T-cell (primary cell): ENCODE data around the gene RPS25. TPM values are rescaled to one million over a fixed set of nuclear protein-coding genes. Genes with fewer than 3 reads are reported as not detected.
"Not testable (repeated sequence)": the region's sequence is repeated elsewhere in the genome, so short reads cannot be mapped to it uniquely, and the experiment has no call there.

ENCODE experiments used
- ATAC-seq, 4 experiments: fragments of 200-7000 bp in 3 of 4; fragments of 150-1000 bp in 1 of 4; cut with Tn5 transposase; replicated peaks in 1 of 4; 1 replicate in 3 of 4; 2 replicates in 1 of 4; pipeline ENCODE4 v1.10.0; 2021; ENCODE audit warnings: moderate library complexity in 3 of 4, mild to moderate bottlenecking in 2 of 4, moderate number of reproducible peaks in 1 of 4
- CTCF ChIA-PET, 2 donors: fragments of 300-600 bp; sonication (Branson Sonifier 250); formaldehyde crosslinking; loops; one replicate each; lab custom pipeline; 2022; ENCODE audit warnings: antibody characterized with exemption in 2 of 2; lab: Charles Lee
- POLR2A ChIA-PET, 2 donors: fragments of 300-600 bp; sonication (Branson Sonifier 250); formaldehyde crosslinking; loops; one replicate each; lab custom pipeline; 2022; ENCODE audit warnings: antibody characterized with exemption in 2 of 2; lab: Charles Lee
- DNase-seq, 35 experiments: peaks; one replicate each; pipeline versions ENCODE4 v3.0.0 to v3.0.0-alpha.2; 2013 to 2023
- H3K27ac ChIP-seq: one replicate; pipeline ENCODE4 v1.5.1; 2013; ENCODE audit warnings: low read length
- H3K27me3 ChIP-seq, 2 experiments: replicated peaks in 1 of 2; 1 replicate in 1 of 2; 2 replicates in 1 of 2; pipeline versions ENCODE4 v1.6.1 to v1.7.0; 2013; ENCODE audit warnings: low read length in 1 of 2, mixed read lengths in 1 of 2; ENCODE audit not compliant: control insufficient read depth in 2 of 2, insufficient read depth in 2 of 2; ENCODE audit errors: extremely low read depth in 1 of 2
- H3K36me3 ChIP-seq, 2 donors: 1 replicate in 1 of 2; 2 replicates in 1 of 2; pipeline versions ENCODE4 v1.6.1 to v1.7.0; 2013; ENCODE audit warnings: low read length in 1 of 2; ENCODE audit not compliant: control insufficient read depth in 2 of 2, insufficient read depth in 1 of 2; ENCODE audit errors: extremely low read depth in 1 of 2
- H3K4me1 ChIP-seq, 2 experiments: 1 replicate in 1 of 2; 2 replicates in 1 of 2; pipeline versions ENCODE4 v1.6.1 to v1.7.0; 2013; ENCODE audit warnings: low read length in 2 of 2, mixed read lengths in 1 of 2; ENCODE audit not compliant: insufficient read depth in 2 of 2, control insufficient read depth in 1 of 2; ENCODE audit errors: extremely low read depth in 1 of 2
- H3K4me3 ChIP-seq, 2 donors: 1 replicate in 1 of 2; 2 replicates in 1 of 2; pipeline versions ENCODE4 v1.5.1 to v1.7.0; 2013; ENCODE audit warnings: mild to moderate bottlenecking in 2 of 2, low read length in 1 of 2, moderate library complexity in 1 of 2; ENCODE audit not compliant: control insufficient read depth in 1 of 2; ENCODE audit errors: extremely low read depth in 1 of 2
- H3K9me3 ChIP-seq: 2 replicates; pipeline ENCODE4 v1.7.0; 2013
- H3K27ac Mint-ChIP-seq, 2 donors: one replicate each; pipeline ENCODE4 v1.8.0; 2020 to 2021; ENCODE audit warnings: mild to moderate bottlenecking in 2 of 2, mixed read lengths in 2 of 2
- H3K27me3 Mint-ChIP-seq, 2 donors: one replicate each; pipeline ENCODE4 v1.8.0; 2021 to 2022; ENCODE audit warnings: mixed read lengths in 2 of 2
- H3K36me3 Mint-ChIP-seq: one replicate; pipeline ENCODE4 v1.8.0; 2021; ENCODE audit warnings: mixed read lengths
- H3K4me1 Mint-ChIP-seq, 3 donors: one replicate each; pipeline ENCODE4 v1.8.0; 2020 to 2022; ENCODE audit warnings: mixed read lengths in 3 of 3, mild to moderate bottlenecking in 1 of 3
- H3K4me3 Mint-ChIP-seq, 3 donors: one replicate each; pipeline ENCODE4 v1.8.0; 2020 to 2022; ENCODE audit warnings: mild to moderate bottlenecking in 3 of 3, mixed read lengths in 3 of 3, moderate library complexity in 3 of 3
- H3K9me3 Mint-ChIP-seq, 3 donors: one replicate each; pipeline ENCODE4 v1.8.0; 2020 to 2022; ENCODE audit warnings: mixed read lengths in 3 of 3
- WGBS: methylation state at CpG from one replicate; pipeline ENCODE4 v1.1.5; 2013; ENCODE audit warnings: missing lambda C conversion rate; ENCODE audit not compliant: insufficient coverage; 5-methylcytosine and 5-hydroxymethylcytosine counted together
- total RNA-seq, 35 experiments: library from RNA in 6 of 35; stranded (reverse) in 6 of 35; fragments of 120-200 nt in 1 of 35; gene quantifications; one replicate each; pipeline versions ENCODE4 v1.2.1 to v1.2.4 and lab custom pipeline; 2013 to 2026

RPS25 gene
- total RNA-seq, 5 donors from 2014 or later (not counting 1 experiment from before 2014, with no cell fraction given), result 1,733 to 2,728 (median 2,161) TPM

GRCh38 chr11:119033421-119033820 is 15.3 kb upstream of the RPS25 start:
- H3K4me1 Mint-ChIP-seq, result peaks cover 15 to 19% (median 16%) of the 10 kb centered on the region in 3 donors
- no CpG with 5 or more reads among the region's 10 CpGs for WGBS
- H3K4me3 ChIP-seq, H3K27me3 Mint-ChIP-seq, H3K9me3 Mint-ChIP-seq, H3K27me3 ChIP-seq, H3K36me3 Mint-ChIP-seq, H3K27ac ChIP-seq, H3K9me3 ChIP-seq, ATAC-seq, DNase-seq, H3K4me3 Mint-ChIP-seq, H3K27ac Mint-ChIP-seq, H3K36me3 ChIP-seq: not testable (repeated sequence)
- ChIA-PET CTCF (interaction anchor here in 1 of 2 donors (0.7 kb wide), 2 partner anchors 22 to 598 kb away, joined by 5 to 6 read pairs; no protein-coding TSS in a partner anchor), POLR2A (interaction anchor here in 1 of 2 donors (0.7 kb wide), 1 partner anchor 14 kb away, joined by 9 read pairs; no protein-coding TSS in a partner anchor)
- H3K4me1 ChIP-seq, result peaks cover 0 to 22% of the 10 kb centered on the region in 2 experiments

- no peak overlapping the region for H3K27ac Mint-ChIP-seq
- peak overlapping the region in 1 of 3 donors; percentile 78 for H3K4me3 Mint-ChIP-seq
These were observed 13.8 kb upstream of the RPS25 start for GRCh38 chr11:119031912-119032280.

GRCh38 chr11:119030329-119031047 is 12.3 kb upstream of the RPS25 start, which contains the start of gene SLC37A4:
SLC37A4 (minus strand) TSS chr11:119030877.
- no peaks in the 10 kb centered on the region for H3K9me3 Mint-ChIP-seq

More at GRCh38 chr11:119031912-119032280, 13.8 kb upstream of the RPS25 start:
- H3K36me3 Mint-ChIP-seq, result no peaks in the 10 kb centered on the region
- ChIA-PET POLR2A (interaction anchor here in 1 of 2 donors (0.5 kb wide), 1 partner anchor 296 kb away, joined by 3 read pairs; no protein-coding TSS in a partner anchor), CTCF (interaction anchor here (1.0 to 1.3 kb wide), 5 partner anchors 9 to 378 kb away, joined by 3 to 6 read pairs (median 4); partner anchors contain the start of genes DPAGT1 (in 1 of the 2) and VPS11 (in 1 of the 2))
- ATAC-seq, result no peak
- Histone ChIP-seq H3K4me3 (no peak overlapping the region), H3K4me1 (peaks cover 0 to 28% of the 10 kb centered on the region in 2 experiments), H3K27me3 (no peaks in the 10 kb centered on the region), H3K9me3 (no peaks in the 10 kb centered on the region), H3K27ac (no peak overlapping the region), H3K36me3 (no peaks in the 10 kb centered on the region)
- H3K27me3 Mint-ChIP-seq, result no peaks in the 10 kb centered on the region
- no peak for DNase-seq
- peaks cover 15 to 22% (median 16%) of the 10 kb centered on the region in 3 donors for H3K4me1 Mint-ChIP-seq
- no peaks in the 10 kb centered on the region for H3K9me3 Mint-ChIP-seq
- no CpG with 5 or more reads among the region's 9 CpGs for WGBS

GRCh38 chr11:119030029-119030328 is 11.8 kb upstream of the RPS25 start:
- Mint-ChIP-seq H3K36me3 (peaks cover 6% of the 10 kb centered on the region), H3K27me3 (no peaks in the 10 kb centered on the region), H3K9me3 (no peaks in the 10 kb centered on the region), H3K27ac (peak overlapping the region; percentile 57 to 84), H3K4me1 (peaks cover 15 to 24% (median 18%) of the 10 kb centered on the region in 3 donors), H3K4me3 (peak overlapping the region; percentile 72 to 87 (median 78))
- no peak for DNase-seq
- CTCF ChIA-PET, result interaction anchor here in 1 of 2 donors (0.8 to 1.0 kb wide), 2 partner anchors 54 to 260 kb away, joined by 3 to 4 read pairs; partner anchors contain the start of gene HMBS
- WGBS, result 3% methylated on average over 13 of the region's 13 CpGs
- H3K4me1 ChIP-seq, result peaks cover 0 to 28% of the 10 kb centered on the region in 2 experiments
- ATAC-seq, result peak in 1 of 4 experiments; percentile 1
- H3K9me3 ChIP-seq, result no peaks in the 10 kb centered on the region
- peak overlapping the region; percentile 72 for H3K27ac ChIP-seq
- H3K4me3 ChIP-seq, result peak overlapping the region; percentile 72 to 97
- POLR2A ChIA-PET, result interaction anchor here in 1 of 2 donors (1.3 kb wide), 1 partner anchor 12 kb away, joined by 5 read pairs; the partner anchor contains the start of genes RPS25 and TRAPPC4
- H3K36me3 ChIP-seq, result peaks cover 4 to 15% of the 10 kb centered on the region in 2 donors
- no peaks in the 10 kb centered on the region for H3K27me3 ChIP-seq

More at GRCh38 chr11:119030329-119031047, 12.3 kb upstream of the RPS25 start, which contains the start of gene SLC37A4:
- Histone ChIP-seq H3K27ac (peak within 1 kb of the TSS; percentile 72), H3K4me3 (peak within 1 kb of the TSS; percentile 72 to 97), H3K27me3 (no peaks in the 10 kb centered on the region), H3K4me1 (peaks cover 0 to 28% of the 10 kb centered on the region in 2 experiments), H3K9me3 (no peaks in the 10 kb centered on the region), H3K36me3 (peaks cover 0 to 10% of the 10 kb centered on the region in 2 donors)
- Mint-ChIP-seq H3K27me3 (no peaks in the 10 kb centered on the region), H3K36me3 (peaks cover 1% of the 10 kb centered on the region), H3K27ac (peak within 1 kb of the TSS; percentile 75 to 91), H3K4me3 (peak within 1 kb of the TSS; percentile 72 to 87 (median 78)), H3K4me1 (peaks cover 15 to 22% (median 17%) of the 10 kb centered on the region in 3 donors)
- WGBS, result under 1% methylated on average over 67 of the region's 67 CpGs
- ATAC-seq, result peak; percentile 89 to 96 (median 92)
- ChIA-PET CTCF (interaction anchor here (0.8 to 1.3 kb wide), 6 partner anchors 15 to 261 kb away, joined by 3 to 6 read pairs (median 4); partner anchors contain the start of genes HMBS (in 1 of the 2) and VPS11 (in 1 of the 2)), POLR2A (interaction anchor here in 1 of 2 donors (0.6 to 1.3 kb wide), 3 partner anchors 12 to 256 kb away, joined by 3 to 6 read pairs (median 5); partner anchors contain the start of genes RPS25 and TRAPPC4)
- peak; percentile 94 to 100 (median 97) for DNase-seq

GRCh38 chr11:119029340-119030028 is 11.3 kb upstream of the RPS25 start:
- Histone ChIP-seq H3K27ac (peak overlapping the region; percentile 72), H3K4me3 (peak overlapping the region; percentile 72 to 97), H3K36me3 (peaks cover 5 to 20% of the 10 kb centered on the region in 2 donors), H3K27me3 (no peaks in the 10 kb centered on the region), H3K9me3 (no peaks in the 10 kb centered on the region), H3K4me1 (peaks cover 0 to 32% of the 10 kb centered on the region in 2 experiments)
- DNase-seq (peak in 2 of 35 experiments; percentile 18 to 22), ATAC-seq (no peak)
- peak overlapping the region; percentile 72 to 87 (median 78) for H3K4me3 Mint-ChIP-seq
- ChIA-PET CTCF (interaction anchor here in 1 of 2 donors (0.8 kb wide), 1 partner anchor 260 kb away, joined by 4 read pairs; no protein-coding TSS in a partner anchor), POLR2A (interaction anchor here in 1 of 2 donors (0.6 kb wide), 1 partner anchor 11 kb away, joined by 3 read pairs; no protein-coding TSS in a partner anchor)
- no peaks in the 10 kb centered on the region for H3K9me3 Mint-ChIP-seq
- H3K36me3 Mint-ChIP-seq, result peaks cover 11% of the 10 kb centered on the region
- 31% methylated on average over 7 of the region's 10 CpGs for WGBS
- no peaks in the 10 kb centered on the region for H3K27me3 Mint-ChIP-seq
- peak overlapping the region; percentile 57 to 84 for H3K27ac Mint-ChIP-seq
- peaks cover 15 to 28% (median 22%) of the 10 kb centered on the region in 3 donors for H3K4me1 Mint-ChIP-seq
